Fibroblast of lung (primary cell): ENCODE data around the gene TRIM34. TPM values are rescaled to one million over a fixed set of nuclear protein-coding genes. Genes with fewer than 3 reads are reported as not detected.
"Not testable (repeated sequence)": the region's sequence is repeated elsewhere in the genome, so short reads cannot be mapped to it uniquely, and the experiment has no call there.

ENCODE experiments used
- DNase-seq, 2 donors: peaks; one replicate each; pipeline versions ENCODE4 v3.0.0 to v3.0.0-alpha.2; 2010; ENCODE audit warnings: low read depth in 2 of 2
- H2AFZ ChIP-seq: 2 replicates; pipeline ENCODE4 v1.5.1; 2012; ENCODE audit warnings: low read length, control low read depth, inconsistent platforms
- H3K27ac ChIP-seq: 2 replicates; pipeline ENCODE4 v1.5.1; 2011; ENCODE audit warnings: low read length, control low read depth; ENCODE audit not compliant: insufficient read depth
- H3K27me3 ChIP-seq: 2 replicates; pipeline ENCODE4 v1.5.1; 2011; ENCODE audit warnings: mild to moderate bottlenecking, low read length; ENCODE audit not compliant: control insufficient read depth, insufficient read depth
- H3K36me3 ChIP-seq: 2 replicates; pipeline ENCODE4 v1.5.1; 2011; ENCODE audit warnings: low read length; ENCODE audit not compliant: control insufficient read depth, insufficient read depth
- H3K4me1 ChIP-seq: 2 replicates; pipeline ENCODE4 v1.5.1; 2011; ENCODE audit warnings: low read length; ENCODE audit not compliant: control insufficient read depth, insufficient read depth; ENCODE audit errors: extremely low read depth
- H3K4me2 ChIP-seq: 2 replicates; pipeline ENCODE4 v1.5.1; 2011; ENCODE audit warnings: low read length, control low read depth; ENCODE audit not compliant: insufficient read depth; ENCODE audit errors: extremely low read depth
- H3K4me3 ChIP-seq, 4 experiments: fragments of 200-600 bp in 1 of 4; sonication (generic) in 1 of 4; replicated peaks in 1 of 4; 2 replicates each; pipeline ENCODE4 v1.5.1; 2011 to 2016; ENCODE audit warnings: low read length in 4 of 4, low read depth in 3 of 4, mild to moderate bottlenecking in 3 of 4, control low read depth in 2 of 4, inconsistent platforms in 1 of 4, mixed read lengths in 1 of 4; ENCODE audit not compliant: insufficient read depth in 1 of 4; ENCODE audit errors: control extremely low read depth in 1 of 4
- H3K79me2 ChIP-seq: 2 replicates; pipeline ENCODE4 v1.5.1; 2012; ENCODE audit warnings: mild to moderate bottlenecking, low read length, inconsistent platforms; ENCODE audit not compliant: control insufficient read depth, insufficient read depth
- H3K9ac ChIP-seq: 2 replicates; pipeline ENCODE4 v1.5.1; 2011; ENCODE audit warnings: mild to moderate bottlenecking, low read length, control low read depth; ENCODE audit not compliant: insufficient read depth
- H3K9me3 ChIP-seq: 2 replicates; pipeline ENCODE4 v1.5.1; 2012; ENCODE audit warnings: low read depth, low read length; ENCODE audit not compliant: control insufficient read depth, insufficient read depth
- H4K20me1 ChIP-seq: 2 replicates; pipeline ENCODE4 v1.5.1; 2011; ENCODE audit warnings: low read length; ENCODE audit not compliant: control insufficient read depth, insufficient read depth; ENCODE audit errors: extremely low read depth
- CTCF ChIP-seq, 2 donors: IDR thresholded peaks in 1 of 2; conservative IDR thresholded peaks in 1 of 2; 1 replicate in 1 of 2; 2 replicates in 1 of 2; pipeline ENCODE4 v1.5.1; 2011 to 2012; ENCODE audit warnings: low read length in 2 of 2, control low read depth in 1 of 2, inconsistent platforms in 1 of 2, low read depth in 1 of 2, mild to moderate bottlenecking in 1 of 2
- EZH2 ChIP-seq: IDR thresholded peaks from 2 replicates; pipeline ENCODE4 v1.5.1; 2012; ENCODE audit warnings: low read length, control low read depth, mild to moderate bottlenecking; ENCODE audit errors: missing control alignments
- polyA plus RNA-seq, 2 donors: library from polyadenylated mRNA; depleted of rRNA in 1 of 2; stranded (reverse) in 1 of 2; unstranded in 1 of 2; fragments of >200 nt; gene quantifications; 2 replicates each; pipeline ENCODE4 v1.2.1, GENCODE V29; 2011 to 2012; ENCODE audit warnings: missing spikeins in 1 of 2
- total RNA-seq: library from RNA; depleted of rRNA; stranded (reverse); fragments of >200 nt; gene quantifications from 2 replicates; pipeline ENCODE4 v1.2.1, GENCODE V29; 2014

TRIM34 gene
- total and polyA plus RNA-seq, 2 donors (not counting 1 experiment from before 2014, with no cell fraction given) = 17.8 to 18.5 TPM

DNA sequence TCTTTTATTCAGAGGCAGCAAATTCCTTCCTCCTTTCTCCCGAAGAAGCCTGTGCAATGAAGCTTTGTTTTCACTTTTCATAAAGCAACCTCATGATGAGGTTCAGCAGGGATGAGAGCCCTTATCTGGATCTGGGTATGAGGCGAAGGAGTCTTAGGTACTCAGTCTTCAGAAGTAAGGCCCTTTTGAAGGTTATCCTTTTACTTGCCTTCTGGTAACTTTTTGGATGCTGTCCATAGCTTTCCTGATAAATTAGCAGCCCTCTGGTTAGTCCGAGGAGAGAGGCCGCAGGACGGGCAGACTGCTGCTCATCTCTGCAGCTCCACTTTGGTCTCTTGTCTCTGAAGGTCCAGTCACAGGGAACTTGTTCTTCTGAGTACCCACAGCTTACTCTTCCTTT lies 65.9 kb downstream of the TRIM34 start:
- TF ChIP-seq EZH2 (no peak), CTCF (conservative IDR thresholded peaks at IDR 0.05 in 1 of 2, IDR thresholded peaks at IDR 0.05 in 1 of 2; ENCODE audit: low read depth in 1 of 2, low read length in 2 of 2) (no peak)
- Histone ChIP-seq H3K27ac (peak overlapping the region; percentile 88), H3K4me1 (peaks cover 9% of the 10 kb centered on the region), H3K4me3 (peak overlapping the region; percentile 46 to 64 (median 56)), H3K27me3 (no peaks in the 10 kb centered on the region), H4K20me1 (no peaks in the 10 kb centered on the region), H3K9ac (peak overlapping the region; percentile 68), H3K9me3 (no peaks in the 10 kb centered on the region), H3K79me2 (peaks cover 6% of the 10 kb centered on the region), H3K4me2 (peak overlapping the region; percentile 98), H2AFZ (peak overlapping the region; percentile 64), H3K36me3 (peaks cover 2% of the 10 kb centered on the region)
- peak; percentile 34 to 41 for DNase-seq

- H3K9me3 ChIP-seq, H2AFZ ChIP-seq, H3K27me3 ChIP-seq, H3K4me1 ChIP-seq, H3K79me2 ChIP-seq, H4K20me1 ChIP-seq, DNase-seq, H3K36me3 ChIP-seq: not testable (repeated sequence)
- H3K9ac ChIP-seq = peak overlapping the region; percentile 68
- H3K27ac ChIP-seq = peak overlapping the region; percentile 88
- peak overlapping the region; percentile 46 to 64 (median 56) for H3K4me3 ChIP-seq
- H3K4me2 ChIP-seq = peak overlapping the region; percentile 98
Observed at GRCh38 chr11:5691238-5691963, 66.6 kb downstream of the TRIM34 start.

- H3K4me1 ChIP-seq = peaks cover 9% of the 10 kb centered on the region
- no peak overlapping the region for H3K9ac ChIP-seq
- no peak overlapping the region for H3K27ac ChIP-seq
- TF ChIP-seq EZH2 (no peak), CTCF (conservative IDR thresholded peaks at IDR 0.05 in 1 of 2, IDR thresholded peaks at IDR 0.05 in 1 of 2; ENCODE audit: low read depth in 1 of 2, low read length in 2 of 2) (no peak)
- H3K4me3 ChIP-seq = peak overlapping the region in 1 of 4 experiments; percentile 64
- no peak for DNase-seq
- peaks cover 3% of the 10 kb centered on the region for H3K36me3 ChIP-seq
- H3K27me3 ChIP-seq = no peaks in the 10 kb centered on the region
- peak overlapping the region; percentile 62 for H3K4me2 ChIP-seq
- no peaks in the 10 kb centered on the region for H3K9me3 ChIP-seq
- no peaks in the 10 kb centered on the region for H4K20me1 ChIP-seq
- H3K79me2 ChIP-seq = peaks cover 6% of the 10 kb centered on the region
- H2AFZ ChIP-seq = no peak overlapping the region
Observed at GRCh38 chr11:5691964-5692361, 67.2 kb downstream of the TRIM34 start.

Other genes with a start within 250 kb of the TRIM34 start
- gene OR51M1, start 241.2 kb upstream of the TRIM34 start, total RNA-seq = not detected in 2 replicates
- 0.06 TPM in 1 of 2 replicates, not detected in the other for gene OR51M1, start 241.2 kb upstream of the TRIM34 start, polyA plus RNA-seq
- gene OR51Q1, start 202.9 kb upstream of the TRIM34 start, total RNA-seq = not detected in 2 replicates
- not detected in 2 replicates for gene OR51Q1, start 202.9 kb upstream of the TRIM34 start, polyA plus RNA-seq
- 0.17 and 0.26 TPM in 2 replicates for gene OR51I1, start 183.5 kb upstream of the TRIM34 start, total RNA-seq
- gene OR51I1, start 183.5 kb upstream of the TRIM34 start, polyA plus RNA-seq = not detected in 2 replicates
- under 0.01 TPM in 1 of 2 replicates, not detected in the other for gene OR51I2, start 175.7 kb upstream of the TRIM34 start, total RNA-seq
- gene OR51I2, start 175.7 kb upstream of the TRIM34 start, polyA plus RNA-seq = not detected in 2 replicates
- gene OR52D1, start 136.3 kb upstream of the TRIM34 start, total RNA-seq = not detected in 2 replicates
- gene OR52D1, start 136.3 kb upstream of the TRIM34 start, polyA plus RNA-seq = not detected in 2 replicates
- gene UBQLN3, start 115.0 kb upstream of the TRIM34 start, total RNA-seq = 0.17 TPM in 1 of 2 replicates, not detected in the other
- gene UBQLN3, start 115.0 kb upstream of the TRIM34 start, polyA plus RNA-seq = not detected in 2 replicates
- under 0.01 and 0.17 TPM in 2 replicates for gene UBQLNL, start 108.3 kb upstream of the TRIM34 start, total RNA-seq
- 0.09 and 0.10 TPM in 2 replicates for gene UBQLNL, start 108.3 kb upstream of the TRIM34 start, polyA plus RNA-seq
- gene OR52H1, start 76.5 kb upstream of the TRIM34 start, total RNA-seq = 0.50 and 0.51 TPM in 2 replicates
- gene OR52H1, start 76.5 kb upstream of the TRIM34 start, polyA plus RNA-seq = not detected in 2 replicates
- not detected in 2 replicates for gene OR52B6, start 44.1 kb upstream of the TRIM34 start, total RNA-seq
- gene OR52B6, start 44.1 kb upstream of the TRIM34 start, polyA plus RNA-seq = not detected in 2 replicates
- gene TRIM6, start 28.4 kb upstream of the TRIM34 start, total RNA-seq = 4.9 and 8.6 TPM in 2 replicates
- gene TRIM6, start 28.4 kb upstream of the TRIM34 start, polyA plus RNA-seq = 8.2 and 13.8 TPM in 2 replicates
- gene TRIM5, start 60.1 kb downstream of the TRIM34 start, total RNA-seq = 43.4 and 47.9 TPM in 2 replicates
- gene TRIM5, start 60.1 kb downstream of the TRIM34 start, polyA plus RNA-seq = 26.8 and 32.4 TPM in 2 replicates
- 94.8 and 112 TPM in 2 replicates for gene TRIM22, start 64.8 kb downstream of the TRIM34 start, total RNA-seq
- gene TRIM22, start 64.8 kb downstream of the TRIM34 start, polyA plus RNA-seq = 74.3 and 108 TPM in 2 replicates
- not detected in 2 replicates for gene OR56B1, start 111.4 kb downstream of the TRIM34 start, total RNA-seq
- not detected in 2 replicates for gene OR56B1, start 111.4 kb downstream of the TRIM34 start, polyA plus RNA-seq
- gene OR52N4, start 129.2 kb downstream of the TRIM34 start, total RNA-seq = 0.33 TPM in 1 of 2 replicates, not detected in the other
- gene OR52N4, start 129.2 kb downstream of the TRIM34 start, polyA plus RNA-seq = 0.08 TPM in 1 of 2 replicates, not detected in the other
- gene OR52N5, start 158.4 kb downstream of the TRIM34 start, total RNA-seq = not detected in 2 replicates
- gene OR52N5, start 158.4 kb downstream of the TRIM34 start, polyA plus RNA-seq = not detected in 2 replicates
- not detected in 2 replicates for gene OR52N1, start 166.3 kb downstream of the TRIM34 start, total RNA-seq
- gene OR52N1, start 166.3 kb downstream of the TRIM34 start, polyA plus RNA-seq = not detected in 2 replicates
- gene OR52N2, start 183.9 kb downstream of the TRIM34 start, total RNA-seq = not detected in 2 replicates
- not detected in 2 replicates for gene OR52N2, start 183.9 kb downstream of the TRIM34 start, polyA plus RNA-seq
- under 0.01 TPM in 1 of 2 replicates, not detected in the other for gene OR52E6, start 216.9 kb downstream of the TRIM34 start, total RNA-seq
- not detected in 2 replicates for gene OR52E6, start 216.9 kb downstream of the TRIM34 start, polyA plus RNA-seq
- gene OR52E8, start 232.7 kb downstream of the TRIM34 start, total RNA-seq = not detected in 2 replicates
- gene OR52E8, start 232.7 kb downstream of the TRIM34 start, polyA plus RNA-seq = not detected in 2 replicates